ENCODE results near the gene KLK11. TPM values are rescaled to one million over a fixed set of nuclear protein-coding genes. Genes with fewer than 3 reads are reported as not detected.

Gene KLK11
- total RNA-seq, 2 donors from 2014 or later = 0.29 to 2.5 TPM

GRCh38 chr19:51025809-51026553 is 435 bp downstream of the KLK11 start:
- Histone ChIP-seq H3K4me1 (ENCODE audit: control insufficient read depth, insufficient read depth, low read length) (peaks cover 11% of the 10 kb centered on the region), H3K9ac (ENCODE audit: extremely low read depth, low read length, poor library complexity, severe bottlenecking) (peak overlapping the region; percentile 6), H3K27ac (ENCODE audit: low read depth, low read length) (no peak overlapping the region), H3K36me3 (ENCODE audit: control insufficient read depth, insufficient read depth, low read length) (no peaks in the 10 kb centered on the region), H3K9me3 (ENCODE audit: control insufficient read depth, low read length) (no peaks in the 10 kb centered on the region), H3K27me3 (ENCODE audit: control insufficient read depth, insufficient read depth, low read length, poor library complexity, severe bottlenecking) (peaks cover 19% of the 10 kb centered on the region), H3K4me3 (ENCODE audit: low read length) (no peak overlapping the region)
- Mint-ChIP-seq H3K36me3 (ENCODE audit: low read depth) (no peaks in the 10 kb centered on the region), H3K4me3 (no peak overlapping the region), H3K27me3 (ENCODE audit: insufficient read depth) (peaks cover 24% of the 10 kb centered on the region), H3K27ac (peak overlapping the region; percentile 39), H3K9me3 (no peaks in the 10 kb centered on the region), H3K4me1 (peaks cover 41% of the 10 kb centered on the region)
- WGBS, 2 experiments (ENCODE audit: insufficient coverage in 1 of 2, insufficient read length in 1 of 2) = 88 to 89% methylated on average over 10 to 18 of the region's 18 CpGs
- TF ChIP-seq CTCF (conservative IDR thresholded peaks at IDR 0.05) = no peak
- no peak for DNase-seq

- H3K27ac Mint-ChIP-seq = peak overlapping the region; percentile 42
These were observed 1.0 kb downstream of the KLK11 start for GRCh38 chr19:51025401-51025800.

GRCh38 chr19:51024924-51025323 is 1.5 kb downstream of the KLK11 start:
- H3K27ac Mint-ChIP-seq = peak overlapping the region; percentile 42
- no peaks in the 10 kb centered on the region for H3K9me3 Mint-ChIP-seq
- Histone ChIP-seq H3K36me3 (ENCODE audit: control insufficient read depth, insufficient read depth, low read length) (no peaks in the 10 kb centered on the region), H3K4me1 (ENCODE audit: control insufficient read depth, insufficient read depth, low read length) (peaks cover 11% of the 10 kb centered on the region), H3K27me3 (ENCODE audit: control insufficient read depth, insufficient read depth, low read length, poor library complexity, severe bottlenecking) (peaks cover 25% of the 10 kb centered on the region), H3K9me3 (ENCODE audit: control insufficient read depth, low read length) (no peaks in the 10 kb centered on the region), H3K9ac (ENCODE audit: extremely low read depth, low read length, poor library complexity, severe bottlenecking) (no peak overlapping the region), H3K4me3 (ENCODE audit: low read length) (no peak overlapping the region), H3K27ac (ENCODE audit: low read depth, low read length) (no peak overlapping the region)
- peak overlapping the region; percentile 32 for H3K4me3 Mint-ChIP-seq
- peaks cover 34% of the 10 kb centered on the region for H3K27me3 Mint-ChIP-seq (ENCODE audit: insufficient read depth)
- H3K36me3 Mint-ChIP-seq (ENCODE audit: low read depth) = no peaks in the 10 kb centered on the region
- H3K4me1 Mint-ChIP-seq = peaks cover 42% of the 10 kb centered on the region
- no peak for TF ChIP-seq CTCF (conservative IDR thresholded peaks at IDR 0.05)
- DNase-seq = peak; percentile 68
- WGBS, 2 experiments (ENCODE audit: insufficient coverage in 1 of 2, insufficient read length in 1 of 2) = 58 to 61% methylated on average over 4 to 5 of the region's 5 CpGs

More at GRCh38 chr19:51025401-51025800, 1.0 kb downstream of the KLK11 start:
- Histone ChIP-seq H3K36me3 (ENCODE audit: control insufficient read depth, insufficient read depth, low read length) (no peaks in the 10 kb centered on the region), H3K9me3 (ENCODE audit: control insufficient read depth, low read length) (no peaks in the 10 kb centered on the region), H3K27ac (ENCODE audit: low read depth, low read length) (no peak overlapping the region), H3K27me3 (ENCODE audit: control insufficient read depth, insufficient read depth, low read length, poor library complexity, severe bottlenecking) (peaks cover 20% of the 10 kb centered on the region), H3K9ac (ENCODE audit: extremely low read depth, low read length, poor library complexity, severe bottlenecking) (no peak overlapping the region), H3K4me1 (ENCODE audit: control insufficient read depth, insufficient read depth, low read length) (peaks cover 11% of the 10 kb centered on the region), H3K4me3 (ENCODE audit: low read length) (no peak overlapping the region)
- DNase-seq = no peak
- H3K4me3 Mint-ChIP-seq = no peak overlapping the region
- peaks cover 29% of the 10 kb centered on the region for H3K27me3 Mint-ChIP-seq (ENCODE audit: insufficient read depth)
- H3K36me3 Mint-ChIP-seq (ENCODE audit: low read depth) = no peaks in the 10 kb centered on the region
- WGBS, 2 experiments (ENCODE audit: insufficient coverage in 1 of 2, insufficient read length in 1 of 2) = 67 to 95% methylated on average over 1 to 6 of the region's 6 CpGs
- H3K9me3 Mint-ChIP-seq = no peaks in the 10 kb centered on the region
- no peak for TF ChIP-seq CTCF (conservative IDR thresholded peaks at IDR 0.05)
- H3K4me1 Mint-ChIP-seq = peaks cover 41% of the 10 kb centered on the region

All from endodermal cell (in vitro differentiated cells).